Pons (tissue), 1 donor: Measurements from ENCODE around the gene NAB2.
"Not testable (repeated sequence)": the region's sequence is repeated elsewhere in the genome, so short reads cannot be mapped to it uniquely, and the experiment has no call there.

Source experiments
- DNase-seq: peaks from one replicate; pipeline ENCODE4 v3.0.0-alpha.2; 2016; ENCODE audit warnings: low spot score

Gene NAB2

GRCh38 chr12:57111031-57111734 is 22.3 kb downstream of the NAB2 start, which contains the start of gene STAT6:
STAT6 (minus strand) TSS chr12:57111362; CDS start chr12:57108278, 3,084 bp downstream.
- peak; percentile 79 for DNase-seq

GRCh38 chr12:57112492-57113294 is 23.8 kb downstream of the NAB2 start:
- no peak for DNase-seq

GRCh38 chr12:57116580-57117281 is 27.8 kb downstream of the NAB2 start:
- DNase-seq = no peak

GRCh38 chr12:57118711-57119271 is 29.9 kb downstream of the NAB2 start:
- no peak for DNase-seq

GRCh38 chr12:57119294-57120085 is 30.6 kb downstream of the NAB2 start:
- DNase-seq = no peak

- DNase-seq = not testable (repeated sequence)
These were observed 31.8 kb downstream of the NAB2 start for GRCh38 chr12:57120718-57121117.

- no peak for DNase-seq
These were observed 34.9 kb downstream of the NAB2 start for GRCh38 chr12:57123813-57124212.

- DNase-seq = peak; percentile 85
These were observed 35.5 kb downstream of the NAB2 start for GRCh38 chr12:57124261-57124877.

- DNase-seq = no peak
These were observed 37.1 kb downstream of the NAB2 start for GRCh38 chr12:57126061-57126460.

- no peak for DNase-seq
These were observed 37.6 kb downstream of the NAB2 start for GRCh38 chr12:57126561-57126960.

- DNase-seq = no peak
These were observed 38.3 kb downstream of the NAB2 start for GRCh38 chr12:57127101-57127725.

- peak; percentile 65 for DNase-seq
These were observed 39.0 kb downstream of the NAB2 start, which contains the start of gene LRP1 for GRCh38 chr12:57127726-57128518. LRP1 (plus strand) TSS chr12:57128483; CDS start chr12:57128965, 482 bp downstream.

GRCh38 chr12:57128519-57129247 is 39.8 kb downstream of the NAB2 start:
- DNase-seq = no peak

- DNase-seq = no peak
These were observed 40.5 kb downstream of the NAB2 start for GRCh38 chr12:57129321-57129842.

- no peak for DNase-seq
These were observed 41.0 kb downstream of the NAB2 start for GRCh38 chr12:57129889-57130288.

GRCh38 chr12:57130941-57131340 is 42.0 kb downstream of the NAB2 start:
- no peak for DNase-seq

- DNase-seq = no peak
These were observed 43.2 kb downstream of the NAB2 start for GRCh38 chr12:57131896-57132744.
